Stimulated activated CD4-positive, alpha-beta T cell treated with anti-CD3 and anti-CD28 coated beads, TNF-alpha, amount 100 ng/mL, for 4 hours (primary cell): ENCODE data around the gene TCN1.
"Not testable (repeated sequence)": the region's sequence is repeated elsewhere in the genome, so short reads cannot be mapped to it uniquely, and the experiment has no call there.

Experiments used
- DNase-seq, 3 experiments: peaks; one replicate each; pipeline ENCODE4 v3.0.0-alpha.2; 2020; ENCODE audit warnings: low read depth in 3 of 3

TCN1 gene

DNA sequence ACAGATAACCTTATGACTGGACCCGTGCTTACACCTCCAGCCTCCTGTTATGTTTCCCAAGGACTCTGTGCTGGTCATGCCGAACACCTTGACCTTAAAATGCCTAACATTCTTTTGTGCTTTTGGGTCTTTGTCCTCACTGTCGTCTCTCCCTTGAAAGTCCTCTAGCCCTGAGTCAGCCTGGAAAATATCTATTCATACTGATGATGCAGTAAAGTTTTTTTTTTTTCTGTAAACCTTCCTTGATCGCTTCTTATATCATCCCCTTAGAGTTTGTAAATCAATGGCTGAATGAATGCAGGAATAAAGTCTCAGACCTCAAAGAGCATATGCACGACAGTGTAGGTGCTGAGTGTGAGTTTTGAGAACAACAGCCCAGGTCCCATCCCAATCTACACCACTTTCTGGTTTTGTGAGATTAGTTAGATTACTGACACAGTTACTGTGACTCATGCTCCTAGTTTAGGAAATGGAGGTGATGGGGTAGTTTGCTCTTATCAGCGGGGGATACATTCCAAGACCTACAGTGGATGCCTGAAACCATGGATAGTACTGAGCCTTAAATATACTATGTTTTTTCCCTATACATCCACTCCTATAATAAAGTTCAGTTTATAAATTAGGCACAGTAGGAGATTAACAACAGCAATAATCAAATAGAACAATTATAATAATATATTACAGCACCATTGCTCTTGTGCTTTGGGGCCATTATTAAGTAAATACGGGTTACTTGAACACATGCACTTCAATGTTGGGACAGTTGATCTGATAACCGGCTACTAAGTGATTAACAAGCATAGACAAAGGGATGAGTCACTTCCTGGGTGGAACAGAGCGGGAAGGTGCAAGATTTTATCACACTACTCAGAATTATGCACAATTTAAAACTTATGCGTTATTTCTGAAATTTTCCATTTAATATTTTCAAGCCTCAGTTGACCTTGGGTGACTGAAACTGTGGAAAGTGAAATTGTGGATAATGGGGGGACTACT is 8.6 kb downstream of the TCN1 start:
- no peak for DNase-seq

DNA sequence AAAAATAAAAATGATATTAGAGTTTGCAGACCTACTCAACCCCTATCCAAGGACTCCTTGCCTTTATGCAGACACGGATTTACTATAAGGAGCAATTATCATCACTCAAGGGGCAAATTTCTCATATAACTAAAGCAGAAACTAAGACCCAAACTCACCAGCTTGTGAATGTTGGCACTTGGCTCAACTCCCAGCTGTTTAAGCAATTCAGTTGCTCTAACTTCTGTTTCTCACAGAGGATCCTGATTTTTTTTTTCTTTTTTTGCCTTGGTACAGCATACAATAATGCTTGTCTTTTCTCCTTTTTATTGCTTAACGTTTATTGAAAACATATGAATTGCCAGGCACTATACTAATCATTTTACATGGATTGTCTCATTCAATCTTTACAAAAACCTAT is 11.4 kb downstream of the TCN1 start:
- DNase-seq: no peak

DNA sequence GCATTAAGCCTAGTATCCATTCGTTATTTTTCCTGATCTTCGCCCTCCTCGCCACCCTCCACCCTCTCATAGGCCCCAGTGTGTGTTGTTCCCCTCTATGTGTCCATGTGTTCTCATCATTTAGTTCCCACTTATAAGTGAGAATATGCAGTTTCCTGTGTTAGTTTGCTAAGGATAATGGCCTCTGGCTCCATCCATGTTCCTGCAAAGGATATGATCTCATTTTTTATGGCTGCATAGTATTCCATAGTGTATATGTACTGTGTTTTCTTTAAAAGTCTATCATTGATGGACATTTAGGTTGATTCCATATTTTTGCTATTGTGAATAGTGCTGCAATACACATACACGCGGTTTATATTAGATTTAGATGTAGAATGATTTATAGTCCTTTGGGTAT is 14.9 kb downstream of the TCN1 start:
- not testable (repeated sequence) for DNase-seq

DNA sequence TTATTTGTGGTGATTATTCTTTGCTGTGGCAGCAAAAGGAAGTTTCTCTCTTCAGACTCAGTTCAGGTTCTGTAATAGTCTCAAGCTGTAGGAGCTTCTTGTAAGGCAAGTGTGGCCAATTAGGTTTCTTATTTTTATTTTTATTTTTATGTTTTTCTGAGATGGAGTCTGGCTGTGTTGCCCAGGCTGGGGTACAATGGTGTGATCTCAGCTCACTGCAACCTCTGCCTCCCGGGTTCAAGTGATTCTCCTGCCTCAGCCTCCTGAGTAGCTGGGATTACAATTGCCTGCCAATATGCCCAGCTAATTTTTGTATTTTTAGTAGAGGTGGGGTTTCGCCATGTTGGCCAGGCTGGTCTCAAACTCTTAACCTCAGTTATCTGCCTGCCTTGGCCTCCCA is 16.7 kb downstream of the TCN1 start:
- DNase-seq: not testable (repeated sequence)

DNA sequence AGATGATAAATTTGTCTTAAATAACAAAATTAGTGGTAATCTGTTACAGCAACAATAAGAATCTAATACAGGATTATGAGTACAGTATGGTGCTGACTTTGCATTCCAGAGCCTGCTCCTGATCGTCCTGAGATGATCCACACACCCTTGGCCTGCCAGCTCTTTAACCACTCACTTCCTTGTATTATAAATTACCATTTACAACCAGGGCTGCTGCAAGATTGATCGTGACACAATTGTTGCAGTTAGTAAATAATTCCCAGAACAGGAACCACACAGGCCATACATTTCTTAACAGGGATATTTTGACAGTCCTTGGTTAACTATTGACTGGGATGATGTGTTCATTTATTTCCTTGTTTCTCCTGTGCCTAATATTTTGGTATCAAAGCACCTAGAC is 17.2 kb downstream of the TCN1 start:
- DNase-seq: no peak

DNA sequence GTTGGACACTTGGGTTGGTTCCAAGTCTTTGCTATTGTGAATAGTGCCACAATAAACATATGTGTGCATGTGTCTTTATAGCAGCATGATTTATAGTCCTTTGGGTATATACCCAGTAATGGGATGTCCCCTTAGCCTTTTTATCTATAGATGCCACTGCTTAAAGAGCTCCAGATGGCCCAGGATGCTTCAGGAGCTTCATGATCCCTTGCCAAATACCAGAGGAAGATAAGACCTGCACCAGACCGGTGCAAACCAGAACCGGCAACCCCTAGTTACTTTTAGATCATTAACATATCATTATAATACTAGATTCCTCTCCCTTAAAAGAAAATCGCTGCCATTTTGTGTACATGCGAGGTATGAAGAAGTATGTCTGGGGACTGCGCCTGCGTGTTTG is 17.8 kb downstream of the TCN1 start:
- not testable (repeated sequence) for DNase-seq

DNA sequence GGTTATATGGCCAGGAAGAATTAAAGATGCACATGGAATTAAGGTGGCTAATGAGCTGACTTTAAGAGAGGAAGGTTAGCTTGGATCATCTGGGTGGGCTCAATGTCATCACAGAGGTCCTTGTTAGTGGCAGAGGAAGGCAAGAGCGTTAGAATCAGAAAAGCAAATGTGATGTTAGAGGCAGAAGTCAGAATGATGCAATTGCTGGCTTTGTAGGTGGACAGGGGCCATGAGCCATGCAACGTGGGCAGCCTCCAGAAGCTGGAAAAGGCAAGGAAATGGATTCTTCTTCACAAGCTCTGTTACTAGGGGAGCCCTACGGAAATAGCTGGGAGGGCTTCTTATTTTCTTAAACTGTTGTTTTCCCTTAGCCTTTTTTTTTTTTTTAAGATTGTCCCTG is 18.7 kb downstream of the TCN1 start:
- no peak for DNase-seq

DNA sequence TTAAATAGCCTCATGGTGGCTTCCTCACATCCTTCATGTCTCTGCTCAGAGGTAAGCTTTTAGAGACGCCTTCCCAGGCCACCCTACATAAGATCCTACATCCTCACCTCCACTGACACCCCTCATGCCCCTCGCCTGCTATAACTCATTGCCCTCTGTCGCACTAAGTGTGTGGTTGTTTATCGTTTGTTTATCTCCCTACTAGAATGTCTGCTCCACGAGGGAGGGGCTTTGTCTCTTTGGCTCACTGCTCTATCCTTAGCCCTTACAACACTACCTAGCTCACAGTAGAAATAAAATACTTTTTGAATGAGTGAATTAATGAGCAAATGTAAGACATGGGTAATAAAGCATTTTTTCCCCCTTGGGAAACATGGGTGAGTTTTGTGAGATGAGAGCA is 19.7 kb downstream of the TCN1 start:
- no peak for DNase-seq

DNA sequence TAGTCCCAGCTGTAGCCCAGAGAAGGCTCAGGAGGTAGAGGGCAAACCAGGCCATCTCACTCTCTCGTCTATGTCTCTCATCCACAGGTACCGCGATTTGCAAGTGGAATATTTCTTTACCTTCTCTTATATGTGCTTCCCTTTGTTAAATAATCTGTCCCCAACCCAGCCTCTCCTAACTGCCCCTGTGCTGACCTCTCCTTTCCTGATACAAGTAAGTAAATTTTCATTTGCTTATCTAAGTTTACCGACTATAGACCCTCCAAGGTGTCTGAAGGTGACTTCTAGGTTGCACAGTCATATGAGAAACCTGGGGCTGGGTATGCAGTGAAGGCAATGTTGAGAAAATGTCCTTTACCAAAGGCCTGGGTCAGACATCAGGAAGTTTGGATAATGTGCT is 20.9 kb downstream of the TCN1 start, which contains the start of gene CBLIF:
CBLIF (minus strand) TSS at position 101 of the 400 bp plus-strand sequence; CDS start at position 55, 46 bp downstream.
- DNase-seq: no peak

DNA sequence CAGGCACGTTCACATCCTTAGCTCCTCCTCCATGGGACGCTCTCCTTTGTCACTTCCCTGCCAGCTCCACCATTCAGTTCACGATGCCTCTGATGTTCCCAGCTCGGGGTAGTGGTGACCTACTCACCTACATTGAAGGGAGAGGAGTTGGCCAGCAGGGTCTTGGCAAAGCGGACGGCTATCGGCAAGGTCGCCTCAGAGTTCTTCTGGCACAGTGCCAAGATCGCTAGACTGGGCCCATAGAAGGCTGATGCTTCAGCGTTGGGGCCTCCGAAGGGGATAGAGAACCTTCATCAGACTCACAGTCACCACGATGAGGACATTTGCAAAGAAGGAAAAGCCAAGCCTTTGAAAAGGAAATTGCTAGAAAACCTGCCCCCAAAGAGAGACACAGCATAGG is 24.0 kb downstream of the TCN1 start:
- DNase-seq: no peak

DNA sequence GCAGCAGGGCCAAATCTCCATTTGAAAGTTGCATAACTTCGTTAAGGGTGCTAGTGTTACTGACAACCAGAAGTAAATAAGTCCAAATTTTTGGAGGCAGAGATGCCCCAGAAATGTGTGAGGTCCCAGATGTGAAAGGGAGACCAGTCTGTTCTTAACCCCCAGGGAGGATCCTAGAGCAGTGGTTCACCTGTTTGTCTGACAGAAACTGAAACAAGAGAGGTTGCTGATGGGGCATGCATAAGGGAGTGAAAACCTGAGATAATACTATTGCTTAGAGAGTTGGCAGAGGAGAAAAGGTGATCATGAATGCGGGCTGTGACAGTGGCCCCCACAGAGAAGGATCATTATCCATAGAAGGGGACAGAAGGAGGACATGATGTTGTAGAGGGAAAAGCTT is 24.8 kb downstream of the TCN1 start:
- DNase-seq: no peak

DNA sequence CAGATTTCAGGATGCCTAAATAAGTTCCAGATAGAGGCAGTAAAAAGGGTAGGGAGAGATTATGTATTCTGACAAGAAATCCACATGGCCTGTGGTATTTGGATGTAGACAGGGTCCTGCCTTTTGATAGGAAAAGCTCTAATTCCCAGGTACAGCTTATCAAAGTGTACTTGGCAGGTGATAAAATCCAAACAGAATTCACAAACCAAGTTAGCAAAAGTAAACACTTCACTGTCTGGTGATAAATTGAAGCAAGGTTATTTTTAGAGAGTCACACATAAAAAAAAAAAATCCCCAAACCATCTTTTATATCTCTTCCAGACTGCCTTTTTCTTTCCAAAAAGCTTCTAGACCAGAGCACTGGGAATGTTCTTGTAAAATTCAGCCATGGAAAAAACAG is 26.7 kb downstream of the TCN1 start:
- DNase-seq: no peak

DNA sequence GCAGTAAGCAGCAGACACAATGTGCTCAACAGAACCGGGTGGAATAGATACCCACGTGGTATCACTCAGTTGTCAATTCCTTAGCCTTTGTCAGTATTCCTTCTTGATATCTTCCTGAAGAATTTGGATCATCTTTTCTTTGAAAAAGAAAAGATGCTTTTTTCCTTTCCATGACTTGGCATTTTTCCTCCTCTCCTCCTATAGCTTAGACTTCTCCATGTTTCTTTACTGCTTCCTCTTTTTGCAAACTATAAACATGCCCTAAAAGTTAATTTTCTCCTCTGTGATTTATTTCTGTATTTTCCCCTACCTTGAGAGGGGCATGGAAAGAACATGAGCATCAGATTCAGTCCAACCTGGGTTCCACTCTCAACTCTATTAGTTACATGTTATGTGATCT is 32.7 kb downstream of the TCN1 start:
- no peak for DNase-seq

DNA sequence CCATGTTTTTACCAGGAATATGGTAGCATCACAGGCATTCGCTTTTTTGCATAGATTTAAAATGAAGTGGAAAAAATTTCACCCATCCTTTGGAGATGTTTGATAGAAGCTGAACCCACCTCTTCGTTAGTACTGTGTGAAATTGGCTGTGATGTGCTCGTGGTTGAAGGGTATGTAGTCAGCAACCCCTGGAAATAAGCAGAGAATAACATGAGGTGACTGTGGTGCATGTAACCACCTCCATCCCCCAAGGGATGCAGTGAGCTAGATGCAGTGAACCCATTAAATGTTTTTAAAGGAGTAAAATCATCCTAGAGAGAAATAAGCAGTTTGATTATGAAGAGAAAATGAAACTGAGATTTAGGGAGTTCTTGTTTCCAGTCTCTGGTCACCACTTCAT is 36.9 kb downstream of the TCN1 start:
- no peak for DNase-seq

DNA sequence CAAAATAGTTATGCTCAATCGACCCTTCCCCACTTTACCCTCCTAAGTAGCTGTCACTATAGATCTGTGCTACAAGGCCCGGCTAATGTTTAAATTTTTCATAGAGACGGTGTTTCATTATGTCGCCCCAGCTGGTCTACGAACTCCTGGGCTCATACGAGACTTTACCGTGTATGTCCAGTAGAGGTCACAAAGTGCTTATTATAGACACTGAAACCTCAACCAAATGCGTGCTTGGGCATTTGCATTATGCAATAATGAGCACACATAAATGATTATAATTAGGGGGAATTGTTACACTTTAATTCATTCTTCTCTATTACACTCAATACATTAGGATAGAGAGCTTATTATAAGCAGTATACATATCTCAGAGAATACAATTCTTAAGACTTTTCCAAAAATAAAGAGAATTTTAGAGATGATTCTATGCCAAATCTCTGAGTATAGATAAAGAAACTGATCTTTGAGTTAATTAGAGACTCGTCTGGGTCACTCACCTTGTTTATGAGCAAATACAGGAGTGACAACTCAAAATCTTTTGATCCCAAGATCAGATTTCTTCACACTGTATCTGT is 43.2 kb downstream of the TCN1 start:
- DNase-seq: no peak

DNA sequence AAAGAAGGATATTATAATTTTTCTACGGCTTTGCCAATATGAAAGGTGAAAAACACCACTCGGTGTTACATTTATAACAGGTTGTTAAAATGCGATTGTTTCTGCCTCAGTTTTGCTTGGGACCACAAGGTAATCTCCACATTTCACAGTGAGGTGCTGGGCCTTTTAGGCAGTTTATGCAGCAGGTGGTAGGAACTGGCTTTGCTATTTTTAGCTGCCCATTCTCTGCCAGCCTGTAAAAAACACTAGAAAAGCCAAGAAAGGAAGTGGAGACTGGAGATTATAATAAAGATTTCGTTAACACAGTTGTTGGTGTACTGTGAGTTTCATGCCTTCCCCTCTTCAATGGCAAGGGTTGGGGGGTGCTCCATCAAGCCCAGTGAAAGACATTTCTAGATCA is 47.7 kb downstream of the TCN1 start:
- DNase-seq: no peak

DNA sequence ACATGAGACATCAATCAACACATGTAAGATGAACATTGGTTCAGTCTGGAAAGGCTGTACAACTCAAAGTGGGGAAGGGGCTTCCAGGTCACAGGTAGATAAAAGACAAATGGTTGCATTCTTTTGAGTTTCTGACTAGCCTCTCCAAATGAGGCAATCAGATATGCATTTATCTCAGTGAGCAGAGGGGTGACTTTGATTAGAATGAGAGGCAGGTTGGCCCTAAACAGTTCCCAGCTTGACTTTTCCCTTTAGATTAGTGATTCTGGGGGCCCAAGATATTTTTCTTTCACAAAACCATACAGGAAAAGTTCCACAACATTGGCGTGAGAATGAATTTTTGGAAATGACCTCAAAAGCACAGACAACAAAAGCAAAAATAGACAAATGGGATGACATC is 49.9 kb downstream of the TCN1 start:
- not testable (repeated sequence) for DNase-seq

DNA sequence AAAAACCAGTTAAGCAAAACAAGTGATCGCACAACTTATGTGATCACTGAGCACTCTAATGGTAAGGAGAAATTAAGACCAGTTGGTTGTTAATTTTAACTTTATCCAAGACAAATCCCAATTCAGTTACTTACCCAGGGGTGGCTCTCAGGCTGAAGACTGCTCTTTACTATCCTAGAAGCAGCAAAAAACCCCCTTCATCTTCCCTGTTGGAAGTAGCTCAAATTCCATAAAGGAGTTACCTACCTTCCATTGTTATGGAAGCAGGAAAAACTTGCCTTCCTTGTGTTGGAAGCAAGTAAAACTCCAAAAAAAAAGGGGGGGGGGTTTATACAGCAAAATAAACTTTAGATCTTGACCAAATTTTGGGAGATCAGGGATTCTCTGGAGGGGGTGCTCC is 50.5 kb downstream of the TCN1 start:
- no peak for DNase-seq

DNA sequence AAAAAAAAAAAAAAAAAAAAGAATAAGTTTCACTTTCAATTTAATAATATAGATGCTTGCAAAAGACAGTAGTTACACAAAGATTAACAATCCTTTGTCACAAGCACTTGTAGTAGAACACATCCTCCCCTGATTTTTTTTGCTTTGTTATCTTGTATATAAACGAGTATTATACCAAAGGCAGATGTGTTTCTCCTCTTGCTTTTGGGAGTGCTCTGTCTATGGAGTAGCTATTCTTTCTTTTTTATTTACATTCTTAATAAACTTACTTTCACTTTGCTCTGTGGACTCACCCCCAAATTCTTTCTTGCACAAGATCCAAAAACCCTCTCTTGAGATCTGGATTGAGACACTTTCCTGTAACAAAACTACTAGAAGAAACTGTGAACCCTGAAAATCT is 52.3 kb downstream of the TCN1 start:
- DNase-seq: no peak

DNA sequence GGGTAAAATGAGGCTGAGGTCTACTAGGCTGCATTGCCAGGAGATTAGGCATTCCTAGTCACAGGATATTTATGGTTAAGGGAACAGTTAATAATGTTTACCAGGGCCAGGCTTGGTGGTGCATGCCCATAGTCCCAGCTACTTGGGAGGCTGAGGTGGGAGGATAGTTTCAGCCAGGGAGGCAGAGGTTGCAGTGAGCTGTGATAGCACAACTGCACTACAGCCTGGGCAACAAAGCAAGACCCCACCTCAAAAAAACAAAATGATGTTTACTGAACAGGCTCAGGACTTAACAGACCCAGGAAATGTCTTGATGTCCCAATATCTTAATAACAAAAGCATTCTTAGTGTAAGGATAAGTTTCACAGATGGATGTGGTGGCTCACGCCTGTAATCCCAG is 52.9 kb downstream of the TCN1 start:
- DNase-seq: no peak

DNA sequence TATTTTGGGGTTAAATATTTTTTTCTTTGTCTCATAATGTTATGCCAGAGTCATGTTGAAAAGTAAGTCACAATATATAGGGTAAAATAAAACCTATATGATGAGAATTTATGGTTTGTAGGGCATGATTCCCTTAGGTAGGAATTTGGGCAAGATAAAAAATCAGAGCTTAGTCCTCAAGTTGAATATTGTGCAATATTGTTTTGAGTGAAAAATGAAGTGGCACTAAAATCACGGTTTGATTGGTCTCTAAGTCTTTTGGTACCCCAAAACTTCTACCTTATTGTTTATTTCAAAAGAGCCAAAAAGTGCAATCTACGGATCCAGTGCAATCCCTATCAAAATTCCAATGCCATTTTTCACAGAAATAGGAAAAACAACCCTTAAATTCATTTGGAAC is 54.1 kb downstream of the TCN1 start:
- no peak for DNase-seq

DNA sequence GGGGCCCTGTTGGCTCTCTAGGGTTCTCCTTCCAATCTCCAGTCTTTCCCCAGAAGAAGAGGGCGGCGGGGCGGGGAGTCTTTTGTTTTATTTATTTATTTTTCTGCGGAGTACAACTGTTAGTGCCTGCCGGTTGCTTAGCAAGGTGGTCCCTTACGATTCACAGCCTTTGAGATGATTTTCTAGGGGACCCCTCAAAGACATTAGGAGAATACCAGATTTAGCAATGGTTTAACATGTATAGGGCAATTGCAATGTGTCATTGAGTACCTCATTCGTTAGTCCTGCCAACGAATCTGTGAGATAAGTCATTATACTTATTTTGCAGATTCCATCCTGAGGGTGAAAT is 55.4 kb downstream of the TCN1 start:
- DNase-seq: no peak

DNA sequence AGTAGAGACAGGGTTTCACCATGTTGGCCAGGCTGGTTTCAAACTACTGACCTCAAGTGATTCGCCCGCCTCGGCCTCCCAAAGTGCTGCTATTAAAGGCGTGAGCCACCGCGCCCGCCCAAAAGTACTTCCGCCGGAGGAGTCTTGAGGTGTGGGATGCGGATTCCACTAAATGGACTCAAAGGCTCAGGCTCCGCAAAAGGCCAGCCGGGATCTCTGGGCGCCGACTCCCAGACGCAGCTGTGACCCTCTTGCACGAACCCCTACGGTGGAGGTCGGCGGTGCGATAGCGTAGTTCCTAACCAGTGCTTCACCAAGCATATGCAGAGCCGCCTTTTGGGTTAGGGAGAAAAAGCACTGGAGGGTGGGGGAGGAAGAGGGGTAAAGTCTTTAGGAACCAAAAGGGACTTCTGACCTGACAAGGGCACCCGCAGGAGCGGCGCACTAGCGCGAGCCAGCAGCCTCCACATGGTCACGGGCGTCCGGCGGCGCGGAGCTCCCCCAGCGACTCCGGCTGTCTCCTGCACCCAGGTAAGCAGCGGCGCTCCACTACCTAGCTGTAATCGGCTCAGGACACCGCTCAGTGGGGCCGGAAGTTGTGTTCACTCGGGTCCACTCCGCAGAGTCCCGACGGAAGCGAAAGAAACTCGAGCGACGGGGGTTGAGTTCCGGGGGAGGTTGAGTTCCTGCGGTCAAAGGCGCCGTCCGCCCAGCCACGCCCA is 55.9 kb downstream of the TCN1 start, which contains the start of gene MRPL16:
MRPL16 (minus strand) TSS at position 590 of the 722 bp plus-strand sequence; CDS start at position 470, 120 bp downstream.
- DNase-seq: peak; percentile 77 to 86 (median 82)
